Ramos (cell line): ENCODE measurements around the gene LIN28B.
"Not testable (repeated sequence)": the region's sequence is repeated elsewhere in the genome, so short reads cannot be mapped to it uniquely, and the experiment has no call there.

Source experiments
- in situ Hi-C: fragments of 300-500 bp; cut with MboI; formaldehyde crosslinking; loops from one replicate; pipeline ENCODE4 v1.14.3; 2022; ENCODE audit warnings: low sequenced_read_pairs; ENCODE audit not compliant: unreplicated experiment

The LIN28B gene, protein sequence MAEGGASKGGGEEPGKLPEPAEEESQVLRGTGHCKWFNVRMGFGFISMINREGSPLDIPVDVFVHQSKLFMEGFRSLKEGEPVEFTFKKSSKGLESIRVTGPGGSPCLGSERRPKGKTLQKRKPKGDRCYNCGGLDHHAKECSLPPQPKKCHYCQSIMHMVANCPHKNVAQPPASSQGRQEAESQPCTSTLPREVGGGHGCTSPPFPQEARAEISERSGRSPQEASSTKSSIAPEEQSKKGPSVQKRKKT

DNA sequence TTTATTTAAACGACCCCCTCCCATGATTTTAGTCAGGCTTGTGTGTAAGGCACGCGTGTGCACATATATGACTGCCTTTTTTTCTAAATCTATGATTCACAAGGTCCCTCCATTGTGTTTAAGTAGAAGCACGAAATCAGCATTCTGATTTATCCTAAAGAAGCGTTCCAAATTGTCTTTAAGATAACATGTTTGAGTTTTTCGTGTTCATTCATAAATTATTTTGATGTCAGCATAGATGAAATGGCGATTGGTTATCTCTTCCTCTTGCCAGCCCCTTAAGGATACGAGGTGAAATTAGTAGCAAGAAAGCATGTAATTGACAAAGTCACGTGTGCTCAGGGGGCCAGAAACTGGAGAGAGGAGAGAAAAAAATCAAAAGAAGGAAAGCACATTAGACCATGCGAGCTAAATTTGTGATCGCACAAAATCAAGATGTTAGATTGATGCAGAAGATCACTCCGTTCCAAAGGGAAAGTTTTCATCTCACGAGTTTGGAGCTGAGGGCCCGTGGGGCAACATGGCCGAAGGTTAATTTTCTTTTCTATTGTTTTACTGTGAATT, at the start of gene LIN28B:
Gene LIN28B (plus strand): TSS at position 377 of the 564 bp plus-strand sequence. CDS start 144 bp downstream, at position 521.
- in situ Hi-C loops, result no loop called here

DNA sequence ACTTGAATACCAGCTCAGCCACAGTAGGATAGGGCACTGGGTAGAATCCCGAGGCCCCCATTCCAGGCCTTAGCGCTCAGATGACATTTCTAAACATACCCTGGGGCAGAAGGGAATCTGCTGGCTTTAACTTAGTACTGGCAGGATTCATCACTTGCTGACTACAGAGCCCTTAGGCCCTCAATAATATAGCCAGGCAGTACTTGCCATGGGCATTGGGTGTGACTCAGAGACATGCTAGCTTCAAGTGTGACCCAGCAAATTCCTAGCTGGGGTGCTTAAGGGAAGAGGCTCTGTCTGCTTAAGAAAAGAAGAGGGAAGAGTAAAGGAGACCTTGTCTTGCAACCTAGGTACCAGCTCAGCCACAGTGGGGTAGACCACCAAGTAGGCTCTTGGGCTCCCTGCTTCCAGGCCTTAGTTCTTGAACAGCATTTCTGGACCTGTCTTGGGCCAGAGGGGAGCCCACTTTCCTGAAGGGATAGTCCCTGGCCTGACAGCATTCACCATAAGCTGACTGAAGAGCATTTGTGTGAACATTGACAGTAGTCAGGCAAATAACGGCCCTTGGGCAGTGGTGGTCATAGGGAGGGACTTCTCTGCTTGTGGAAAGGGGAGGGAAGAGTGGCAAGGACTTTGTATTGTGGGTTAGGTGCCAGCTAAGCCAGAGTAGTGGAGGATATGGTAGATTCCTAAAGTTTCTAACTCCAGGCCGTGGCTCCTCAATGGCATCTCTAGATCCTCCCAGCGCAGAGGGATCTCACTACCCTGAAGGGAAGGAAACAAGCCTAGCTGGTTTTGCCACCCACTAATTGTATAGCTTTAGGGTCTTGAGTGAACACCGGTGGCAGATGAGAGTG, 48.6 kb upstream of the LIN28B start:
- in situ Hi-C loops, result no loop called here

DNA sequence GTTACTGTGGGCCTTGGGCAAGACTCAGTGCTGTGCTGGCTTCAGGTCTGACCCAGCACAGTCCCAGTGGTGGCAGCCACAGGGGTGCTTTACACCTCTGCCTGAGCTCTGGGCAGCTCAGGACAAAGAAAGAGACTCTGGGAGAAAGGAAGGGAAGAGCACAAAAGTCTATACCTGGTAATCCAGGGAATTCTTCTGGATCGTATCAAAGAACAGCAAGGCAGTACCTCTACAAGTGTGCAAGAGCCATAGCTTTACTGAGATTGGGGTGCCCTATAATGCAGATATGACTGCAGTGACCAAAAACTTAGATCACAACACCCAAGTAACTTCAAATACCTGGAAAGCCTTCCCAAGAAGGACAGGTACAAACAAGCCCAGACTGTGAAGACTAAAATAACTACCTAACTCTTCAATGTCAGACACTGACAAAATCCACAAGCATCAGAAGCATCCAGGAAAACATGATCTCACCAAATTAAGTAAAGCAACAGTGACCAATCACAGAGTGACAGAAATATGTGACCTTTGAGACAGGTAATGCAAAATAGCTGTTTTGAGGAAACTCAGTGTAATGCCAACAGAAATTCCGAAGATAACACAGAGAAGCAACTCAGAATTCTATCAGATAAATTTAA, 47.9 kb upstream of the LIN28B start:
- in situ Hi-C loops, result no loop called here

DNA sequence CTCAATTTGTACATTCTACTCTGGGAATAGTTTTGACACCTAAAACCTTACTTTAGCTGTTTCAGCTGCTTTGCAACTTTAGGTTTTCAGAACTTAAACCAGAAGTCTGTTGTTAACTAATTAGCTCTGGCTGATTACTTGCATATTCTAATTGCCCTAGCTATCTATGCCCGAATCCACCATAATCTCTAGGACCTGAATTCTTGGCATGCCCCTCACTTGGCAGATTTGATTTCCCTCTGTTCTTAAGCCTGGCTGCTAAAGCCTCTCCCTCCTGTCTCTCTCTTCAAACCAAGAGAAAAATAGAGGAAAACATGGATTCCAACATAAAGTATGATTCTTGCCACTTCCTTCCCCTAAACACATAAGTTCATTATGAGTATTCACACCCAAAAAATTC, 35.0 kb upstream of the LIN28B start:
- in situ Hi-C loops, result no loop called here

DNA sequence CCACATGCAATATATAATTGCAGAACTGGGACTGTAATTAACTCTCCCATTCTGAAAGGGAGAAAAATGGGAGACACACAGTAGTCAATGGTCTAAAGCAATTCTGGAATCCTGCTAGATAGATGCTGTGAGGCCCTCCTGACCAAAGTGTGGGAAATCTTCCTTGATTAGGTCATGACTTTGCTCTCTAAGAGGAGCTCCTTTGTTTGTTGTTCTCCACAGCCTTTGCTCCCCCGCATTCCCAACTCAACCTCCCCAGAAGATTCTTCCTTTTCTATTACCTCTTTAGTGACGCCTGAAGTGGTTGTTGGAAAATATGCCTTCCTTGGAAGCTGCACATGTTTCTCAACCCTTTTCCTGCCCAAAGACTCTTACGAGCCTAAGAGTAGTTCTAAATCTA, 28.8 kb upstream of the LIN28B start:
- in situ Hi-C loops, result no loop called here

DNA sequence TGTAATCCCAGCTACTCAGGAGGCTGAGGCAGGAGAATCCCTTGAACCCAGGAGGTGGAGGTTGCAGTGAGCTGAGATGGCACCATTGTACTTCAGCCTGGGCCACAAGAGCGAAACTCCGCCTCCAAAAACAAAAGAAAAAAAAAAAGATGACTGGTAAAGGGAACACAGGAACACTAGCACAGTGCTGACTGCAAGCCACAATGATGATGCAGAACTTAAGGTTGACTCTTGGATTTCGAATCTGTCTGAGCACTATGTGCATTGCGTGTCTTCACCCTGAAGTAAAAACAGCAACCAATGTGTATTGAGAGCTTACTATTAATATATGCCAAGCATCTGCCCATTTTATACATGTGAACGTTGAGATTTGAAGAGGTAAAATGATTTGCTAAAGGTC, 27.6 kb upstream of the LIN28B start:
- in situ Hi-C loops, result no loop called here

DNA sequence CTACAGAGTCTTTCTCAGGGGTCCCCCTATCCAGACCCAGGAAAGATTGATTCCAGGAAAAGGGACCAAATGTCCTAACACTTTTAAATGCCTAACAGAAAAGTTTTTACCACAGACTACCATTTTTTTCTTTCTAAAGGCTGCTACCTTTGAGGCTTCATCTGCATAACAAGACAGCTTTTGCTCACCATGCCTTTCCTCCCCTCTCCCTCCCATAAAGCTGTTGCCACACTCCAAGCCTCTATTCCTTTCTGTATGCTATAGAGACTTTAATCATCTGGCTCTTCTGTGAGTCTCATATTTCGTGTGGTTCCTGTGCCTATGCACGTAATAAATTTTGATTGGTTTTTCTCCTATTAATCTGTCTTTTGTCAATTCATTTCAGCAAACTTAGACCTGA, 26.0 kb upstream of the LIN28B start:
- in situ Hi-C loops, result no loop called here

DNA sequence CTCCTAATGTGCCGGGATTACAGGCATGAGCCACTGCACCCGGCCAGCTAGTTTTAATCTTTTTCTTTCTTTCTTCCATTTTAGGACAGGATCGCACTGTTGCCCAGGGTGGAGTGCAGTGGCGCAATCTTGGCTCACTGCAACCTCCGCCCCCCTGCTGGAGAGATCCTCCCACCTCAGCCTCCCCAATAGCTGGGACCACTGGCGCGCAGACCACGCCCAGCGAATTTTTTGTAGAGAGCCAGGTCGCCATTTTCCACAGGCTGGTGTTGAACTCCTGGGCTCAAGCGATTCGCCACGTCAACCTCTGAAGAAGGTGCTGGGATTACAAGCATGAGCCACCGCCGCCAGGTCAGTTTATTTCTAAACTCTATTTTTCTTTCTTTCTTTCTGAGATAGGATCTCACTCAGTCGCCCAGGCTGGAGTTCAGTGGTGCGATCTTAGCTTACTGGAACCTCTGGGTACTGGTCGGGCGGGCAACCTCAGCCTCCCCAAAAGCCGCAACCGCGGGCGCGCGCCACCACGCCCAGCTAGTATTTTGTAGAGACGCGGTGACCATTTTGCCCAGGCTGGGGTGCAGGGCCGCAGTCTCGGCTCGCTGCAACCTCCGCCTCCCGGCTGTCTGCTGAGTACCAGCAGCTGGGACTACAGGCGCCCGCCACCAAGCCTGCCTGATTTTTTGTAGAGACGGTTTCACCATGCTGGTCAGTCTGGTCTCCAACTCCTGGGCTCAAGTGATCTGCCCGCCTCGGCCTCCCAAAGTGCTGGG, 20.0 kb upstream of the LIN28B start:
- in situ Hi-C loops, result no loop called here

DNA sequence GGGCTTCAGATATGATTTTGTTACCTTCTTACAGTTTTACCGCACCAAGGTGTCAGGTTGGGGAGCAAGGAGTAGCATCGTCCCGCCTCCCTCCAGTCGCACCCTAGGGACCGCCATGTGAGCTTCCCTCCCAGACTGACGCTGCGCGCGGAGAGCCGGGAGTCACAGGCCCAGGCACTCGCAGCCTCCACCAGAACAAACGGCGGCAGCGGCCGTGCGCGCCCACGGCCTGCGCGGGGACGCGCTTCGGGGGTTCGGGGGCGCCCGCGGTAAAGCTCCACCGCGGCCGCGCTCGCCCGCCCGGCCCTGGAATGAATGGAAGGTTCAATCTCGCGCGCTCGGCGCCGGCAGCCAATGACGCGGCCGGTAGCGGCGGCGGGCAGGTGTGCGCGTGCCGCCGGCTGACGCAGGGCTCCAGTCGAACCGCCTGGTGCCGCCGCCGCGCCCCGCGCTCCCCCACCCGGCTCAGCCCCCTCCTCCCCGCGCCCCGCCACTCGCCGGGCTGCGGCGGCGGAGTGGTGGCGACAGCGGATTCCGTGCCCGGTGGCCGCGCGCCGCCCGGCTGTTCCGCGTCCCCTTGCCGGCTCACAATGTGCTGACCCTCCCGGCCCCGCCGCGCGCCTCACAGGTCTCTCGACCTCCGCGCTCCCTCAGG, 16.5 kb upstream of the LIN28B start:
- in situ Hi-C loops, result no loop called here

DNA sequence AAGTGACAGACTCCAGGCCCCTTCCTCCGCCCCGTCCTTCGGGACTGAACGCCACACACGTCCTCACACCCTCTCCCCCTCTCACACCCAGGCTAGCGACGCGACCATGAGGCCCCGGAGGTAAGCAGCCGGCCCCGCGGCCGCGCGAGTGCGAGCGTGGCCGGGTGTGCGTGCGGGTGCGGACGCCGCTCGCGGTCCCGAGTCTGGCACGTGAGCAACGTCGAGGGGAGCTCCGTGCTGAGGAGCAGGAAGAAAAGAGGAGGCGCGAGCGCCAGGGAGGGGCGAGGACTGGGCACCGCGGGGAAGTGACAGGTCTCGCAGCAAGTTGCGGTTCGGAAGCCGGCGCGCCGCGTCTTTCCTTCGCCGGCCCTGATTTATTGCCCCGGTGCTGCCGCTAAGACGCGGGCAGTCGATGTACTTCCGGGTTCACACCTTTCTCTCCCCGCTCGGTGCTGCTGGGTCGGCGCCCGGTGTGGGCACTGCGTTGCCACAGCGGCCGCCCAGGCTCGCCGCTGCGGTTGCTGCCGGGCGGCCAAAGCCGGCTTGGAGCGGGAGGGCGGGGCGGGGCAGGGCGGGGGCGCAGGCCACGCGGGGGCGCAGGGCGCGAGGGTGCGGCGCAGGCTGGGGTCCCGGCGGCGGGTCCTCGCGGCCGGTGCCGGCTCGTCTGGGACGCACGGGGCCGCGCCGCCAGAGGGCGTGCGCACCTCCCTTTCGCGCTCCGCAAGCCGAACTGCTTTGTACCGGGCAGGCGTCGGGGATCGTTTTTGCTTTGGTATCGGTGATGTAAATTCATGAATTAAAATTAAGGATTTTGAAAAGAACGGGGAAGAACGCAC, 15.8 kb upstream of the LIN28B start:
- in situ Hi-C loops, result no loop called here

DNA sequence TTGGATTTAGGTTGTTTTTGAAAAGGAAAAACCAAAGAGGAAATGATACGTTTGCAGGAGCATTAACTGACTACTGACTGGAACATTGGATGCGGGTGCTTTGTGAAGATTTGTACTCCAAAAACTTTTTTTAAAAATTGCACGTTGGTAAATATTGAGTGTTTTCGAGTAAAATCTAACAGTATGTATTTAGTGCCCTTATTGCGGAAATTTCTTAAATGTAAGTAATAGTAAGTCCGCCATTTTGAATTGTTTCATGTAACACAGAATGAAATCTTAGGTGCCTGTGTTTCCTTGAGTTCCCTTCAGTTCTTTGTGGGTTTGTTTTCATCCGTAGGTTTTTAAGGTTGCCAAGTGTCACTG, 15.2 kb upstream of the LIN28B start:
- in situ Hi-C loops, result no loop called here

DNA sequence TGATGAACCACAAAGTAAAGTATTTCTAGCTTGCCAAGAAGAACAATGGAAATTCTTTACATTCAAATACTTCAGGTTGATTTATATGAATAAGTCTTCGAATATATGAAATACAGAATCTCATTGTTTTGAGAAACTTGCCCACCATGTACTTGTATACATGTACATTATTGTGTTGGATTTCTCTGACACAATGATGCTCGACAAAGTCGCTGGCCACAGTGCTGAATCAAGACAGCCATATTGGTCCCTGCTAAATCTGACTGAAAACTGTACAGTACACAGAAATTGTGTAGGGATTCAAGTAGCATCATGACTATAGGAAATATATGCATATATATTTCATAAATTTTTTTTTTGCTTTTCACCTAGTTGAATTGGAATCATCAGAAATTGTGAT, 13.1 kb upstream of the LIN28B start:
- in situ Hi-C loops, result no loop called here

DNA sequence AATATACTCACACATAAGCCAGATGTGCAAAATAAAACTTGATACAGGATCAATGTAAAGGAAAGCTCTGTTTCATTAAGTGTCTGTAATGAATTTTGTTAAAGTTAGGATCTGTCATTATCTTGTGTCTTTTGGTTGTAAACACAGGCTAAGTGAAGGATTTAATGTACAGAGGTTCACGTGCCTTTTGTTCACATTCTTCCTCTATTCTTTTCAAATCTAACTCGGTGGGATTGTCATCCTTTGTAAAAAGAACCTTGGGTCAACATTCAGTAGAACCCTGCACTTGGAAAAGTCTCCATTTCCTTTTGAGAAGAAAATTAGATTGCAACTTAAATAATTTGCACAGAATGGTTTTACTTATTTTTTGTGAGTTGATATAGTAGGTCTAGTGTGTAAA, 7.7 kb upstream of the LIN28B start:
- in situ Hi-C loops, result no loop called here

DNA sequence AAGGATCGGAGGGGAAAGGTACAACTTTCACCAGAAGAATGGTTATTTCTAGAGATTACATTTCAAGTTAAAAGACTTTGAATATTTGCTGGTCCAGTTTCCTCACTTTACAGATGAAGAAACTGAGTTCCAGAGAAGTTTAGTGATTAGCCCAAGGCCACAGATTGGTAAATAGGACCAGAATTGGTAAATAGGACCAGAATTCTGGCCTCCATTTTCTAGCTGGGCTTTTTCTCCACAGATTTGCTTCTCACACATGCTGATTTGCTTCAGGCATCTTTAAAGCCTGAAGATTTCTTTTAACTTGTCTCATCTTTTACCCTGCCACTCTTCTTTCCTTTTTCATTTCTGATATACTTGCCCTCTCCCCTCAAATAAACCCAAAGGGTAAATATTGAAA, 5.2 kb upstream of the LIN28B start:
- in situ Hi-C loops, result no loop called here

DNA sequence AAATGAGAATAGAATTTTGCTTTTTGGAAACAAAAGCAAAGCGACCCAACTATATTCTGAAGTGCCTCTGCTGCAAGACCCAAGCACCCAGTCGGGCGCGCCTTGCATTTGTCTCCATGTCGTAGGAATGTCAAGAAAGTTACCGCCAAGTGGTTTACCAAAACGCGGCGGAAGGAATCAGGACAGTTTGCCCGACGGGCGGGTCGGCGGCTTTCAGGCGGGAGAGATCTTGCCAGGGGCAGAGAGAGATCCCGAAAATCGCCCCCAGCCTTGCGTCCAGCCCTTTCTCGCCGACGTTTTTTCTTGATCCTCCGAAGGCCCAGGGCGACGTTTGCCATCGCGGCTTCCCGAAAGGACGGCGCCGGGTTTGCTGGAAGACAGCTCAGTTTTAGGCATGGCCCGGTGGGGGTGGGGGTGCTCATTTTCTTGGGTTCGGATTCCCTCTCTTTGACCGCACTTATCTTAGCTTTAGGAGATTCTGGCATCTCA, 4.0 kb upstream of the LIN28B start:
- in situ Hi-C loops, result no loop called here

DNA sequence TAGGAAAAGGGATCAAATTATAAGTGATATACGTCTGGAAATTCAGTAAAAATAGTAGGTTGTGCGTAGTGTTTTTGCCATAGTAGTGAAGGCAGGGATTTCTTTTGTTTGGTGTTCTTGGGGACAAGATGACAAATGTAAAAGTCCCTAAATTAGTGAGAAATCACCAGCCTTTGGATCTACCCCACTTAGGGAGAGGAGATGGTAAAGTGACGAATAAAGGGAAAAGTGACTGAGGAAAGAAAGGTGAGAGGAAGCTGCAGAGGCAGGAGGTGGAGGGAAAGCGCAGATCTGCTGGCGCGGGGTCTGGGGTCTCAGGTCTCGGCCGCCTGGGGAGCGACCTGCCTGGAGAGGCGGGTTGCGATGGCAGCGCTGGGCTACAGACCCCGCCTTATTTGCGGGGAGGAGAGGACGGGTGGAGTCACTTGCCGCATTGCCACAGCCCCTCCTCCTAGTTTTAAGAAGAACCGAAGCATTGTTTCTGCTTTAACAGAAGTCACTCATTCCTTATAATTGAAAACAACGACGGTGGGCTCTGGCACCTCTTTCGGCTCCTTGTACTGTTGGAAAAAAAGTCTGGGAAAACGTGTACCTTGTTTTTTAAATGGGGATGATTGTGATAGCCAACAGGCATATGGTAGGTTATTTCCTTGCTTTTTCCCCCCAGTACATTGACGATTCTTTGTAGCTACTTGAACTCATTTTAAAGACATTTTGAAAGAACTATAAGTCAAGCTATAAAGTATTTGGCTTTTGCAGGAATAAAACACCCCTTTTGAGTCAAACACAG, 3.3 kb upstream of the LIN28B start:
- in situ Hi-C loops, result not testable (repeated sequence)

DNA sequence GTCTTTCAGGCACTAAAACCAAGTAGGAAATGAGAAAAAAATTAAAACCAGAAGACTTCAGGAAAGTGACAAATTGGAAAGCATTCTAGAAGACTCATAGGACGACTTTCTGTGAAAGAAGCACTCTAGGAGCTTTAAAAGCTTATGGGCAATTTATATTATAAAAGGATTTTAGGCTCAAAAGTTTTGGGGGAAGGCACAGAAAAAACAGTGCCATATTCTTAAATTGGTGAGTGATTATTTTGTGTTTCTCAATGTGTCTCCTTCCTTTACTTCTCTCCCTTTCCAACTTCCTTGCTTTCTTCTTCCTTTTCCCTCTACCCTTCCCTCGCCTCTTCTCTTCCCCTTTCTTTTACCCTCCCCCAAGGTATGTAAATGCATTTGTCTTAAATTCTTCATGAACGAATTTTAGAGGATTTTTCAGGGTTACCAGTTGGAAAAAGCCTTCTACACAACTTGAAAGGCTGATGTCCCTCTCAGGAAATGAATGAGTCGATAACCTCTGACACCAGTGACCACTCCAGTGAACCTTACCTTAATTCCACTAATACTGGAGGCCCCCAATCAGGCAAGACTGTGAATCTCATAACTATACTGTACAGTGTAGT, 2.6 kb upstream of the LIN28B start:
- in situ Hi-C loops, result no loop called here

DNA sequence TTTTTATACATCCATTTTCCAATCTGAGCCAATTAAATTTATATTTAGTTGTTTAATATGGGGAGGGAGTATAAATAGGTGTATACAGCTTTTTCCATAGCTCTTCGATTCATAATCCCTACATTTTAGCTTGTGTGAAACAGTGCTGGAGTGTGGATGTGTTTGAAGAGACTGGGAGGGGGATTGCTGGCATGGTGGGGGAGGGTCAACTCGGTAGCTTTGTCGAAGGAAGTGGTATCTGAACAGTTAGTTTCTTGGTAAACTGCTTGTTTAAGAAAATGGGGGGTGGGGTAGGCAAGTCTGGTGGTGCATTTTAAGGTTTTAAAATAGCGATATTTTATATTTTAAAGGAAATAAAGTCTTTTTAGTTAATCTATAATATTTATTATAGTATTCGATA, 1.4 kb upstream of the LIN28B start:
- in situ Hi-C loops, result no loop called here
